GM08714 (cell line): ENCODE measurements around the gene PLEK.
A peak's percentile ranks its signal among the peaks of the same experiment; 100 is the strongest.
"Not testable (repeated sequence)": the region's sequence is repeated elsewhere in the genome, so short reads cannot be mapped to it uniquely, and the experiment has no call there.

Experiments
- H3K4me3 ChIP-seq: fragments of 200-500 bp; sonication (Bioruptor generic); 2 replicates; pipeline ENCODE4 v1.5.1; 2014; ENCODE audit warnings: mild to moderate bottlenecking, low read length, inconsistent platforms
- ZNF274 ChIP-seq: IDR thresholded peaks from 2 replicates; pipeline ENCODE4 v1.6.1; 2012; ENCODE audit warnings: mild to moderate bottlenecking, low read depth, low read length

The PLEK gene

GRCh38 chr2:68341062-68341329 lies 24.1 kb upstream of the PLEK start:
- no peak for TF ChIP-seq ZNF274
- no peak overlapping the region for H3K4me3 ChIP-seq

GRCh38 chr2:68341583-68341982 lies 23.5 kb upstream of the PLEK start:
- TF ChIP-seq ZNF274: no peak
- no peak overlapping the region for H3K4me3 ChIP-seq

- no peak overlapping the region for H3K4me3 ChIP-seq
- no peak for TF ChIP-seq ZNF274
Measured at GRCh38 chr2:68342470-68342869, 22.6 kb upstream of the PLEK start.

GRCh38 chr2:68344031-68344430 lies 21.1 kb upstream of the PLEK start:
- no peak for TF ChIP-seq ZNF274
- no peak overlapping the region for H3K4me3 ChIP-seq

GRCh38 chr2:68345129-68345875 lies 19.8 kb upstream of the PLEK start:
- H3K4me3 ChIP-seq: no peak overlapping the region
- no peak for TF ChIP-seq ZNF274

- not testable (repeated sequence) for H3K4me3 ChIP-seq
Measured at GRCh38 chr2:68349091-68349490, 16.0 kb upstream of the PLEK start.

- no peak overlapping the region for H3K4me3 ChIP-seq
- no peak for TF ChIP-seq ZNF274
Measured at GRCh38 chr2:68351997-68352396, 13.1 kb upstream of the PLEK start.

GRCh38 chr2:68352651-68353391 lies 12.3 kb upstream of the PLEK start:
- no peak for TF ChIP-seq ZNF274
- H3K4me3 ChIP-seq: no peak overlapping the region

- TF ChIP-seq ZNF274: no peak
- H3K4me3 ChIP-seq: no peak overlapping the region
Measured at GRCh38 chr2:68356599-68357239, 8.4 kb upstream of the PLEK start.

GRCh38 chr2:68357605-68358337 lies 7.3 kb upstream of the PLEK start:
- no peak for TF ChIP-seq ZNF274

GRCh38 chr2:68359889-68360288 lies 5.2 kb upstream of the PLEK start:
- TF ChIP-seq ZNF274: no peak
- H3K4me3 ChIP-seq: no peak overlapping the region

More at GRCh38 chr2:68357605-68358337, 7.3 kb upstream of the PLEK start:
- H3K4me3 ChIP-seq: no peak overlapping the region

GRCh38 chr2:68362069-68362468 lies 3.0 kb upstream of the PLEK start:
- H3K4me3 ChIP-seq: no peak overlapping the region

GRCh38 chr2:68362749-68363148 lies 2.3 kb upstream of the PLEK start:
- peak overlapping the region; percentile 16; the same call in 1 of the 2 replicates for H3K4me3 ChIP-seq
- TF ChIP-seq ZNF274: no peak

More at GRCh38 chr2:68362069-68362468, 3.0 kb upstream of the PLEK start:
- no peak for TF ChIP-seq ZNF274

GRCh38 chr2:68363721-68364120 lies 1.4 kb upstream of the PLEK start:
- H3K4me3 ChIP-seq: no peak overlapping the region
- TF ChIP-seq ZNF274: no peak
